NCI-H446 (cell line): Measurements from ENCODE around the gene ACOX3.
"Not testable (repeated sequence)": the region's sequence is repeated elsewhere in the genome, so short reads cannot be mapped to it uniquely, and the experiment has no call there.

ENCODE experiments used
- DNase-seq, 2 experiments: peaks; one replicate each; lab custom pipeline; 2025; lab: John Stamatoyannopoulos, UW

The ACOX3 gene

GRCh38 chr4:8387194-8387593, 53.3 kb downstream of the ACOX3 start:
- DNase-seq: no peak

GRCh38 chr4:8386731-8387130, 53.8 kb downstream of the ACOX3 start:
- no peak for DNase-seq

GRCh38 chr4:8386131-8386530, 54.4 kb downstream of the ACOX3 start:
- DNase-seq: not testable (repeated sequence)

GRCh38 chr4:8385611-8386010, 54.9 kb downstream of the ACOX3 start:
- DNase-seq: no peak

GRCh38 chr4:8385106-8385505, 55.4 kb downstream of the ACOX3 start:
- no peak for DNase-seq

- DNase-seq: no peak
These were observed 56.0 kb downstream of the ACOX3 start for GRCh38 chr4:8384397-8385060.

GRCh38 chr4:8383451-8384160, 56.9 kb downstream of the ACOX3 start:
- DNase-seq: no peak

- no peak for DNase-seq
These were observed 57.5 kb downstream of the ACOX3 start for GRCh38 chr4:8383016-8383415.

GRCh38 chr4:8381814-8382581, 58.5 kb downstream of the ACOX3 start:
- no peak for DNase-seq

GRCh38 chr4:8380511-8381415, 59.8 kb downstream of the ACOX3 start:
- DNase-seq: no peak

GRCh38 chr4:8379771-8380170, 60.8 kb downstream of the ACOX3 start:
- no peak for DNase-seq

- DNase-seq: no peak
These were observed 61.2 kb downstream of the ACOX3 start for GRCh38 chr4:8379281-8379680.

GRCh38 chr4:8378776-8379175, 61.7 kb downstream of the ACOX3 start:
- DNase-seq: no peak

GRCh38 chr4:8378101-8378724, 62.3 kb downstream of the ACOX3 start:
- no peak for DNase-seq

- no peak for DNase-seq
These were observed 63.1 kb downstream of the ACOX3 start for GRCh38 chr4:8377103-8378075.

- no peak for DNase-seq
These were observed 64.0 kb downstream of the ACOX3 start for GRCh38 chr4:8376361-8377102.

- no peak for DNase-seq
These were observed 65.5 kb downstream of the ACOX3 start for GRCh38 chr4:8374851-8375649.

GRCh38 chr4:8373973-8374545, 66.5 kb downstream of the ACOX3 start:
- no peak for DNase-seq
